Liver (tissue), 9 donors: Measurements from ENCODE around the gene RTP5. TPM values are rescaled to one million over a fixed set of nuclear protein-coding genes. Genes with fewer than 3 reads are reported as not detected.
"Not testable (repeated sequence)": the region's sequence is repeated elsewhere in the genome, so short reads cannot be mapped to it uniquely, and the experiment has no call there.

Experiments
- DNase-seq: peaks from one replicate; pipeline ENCODE4 v3.0.0-alpha.2; 2017; ENCODE audit warnings: low spot score
- H3K27ac ChIP-seq, 2 donors: one replicate each; pipeline ENCODE4 v1.7.0; 2013; ENCODE audit warnings: inconsistent platforms in 2 of 2, low read length in 2 of 2, control low read depth in 1 of 2, low read depth in 1 of 2, mild to moderate bottlenecking in 1 of 2
- H3K27me3 ChIP-seq, 4 donors: one replicate each; pipeline versions ENCODE4 v1.6.1 to v1.7.0; 2013; ENCODE audit warnings: low read length in 3 of 4, inconsistent platforms in 1 of 4, mild to moderate bottlenecking in 1 of 4, moderate library complexity in 1 of 4; ENCODE audit not compliant: control insufficient read depth in 4 of 4, insufficient read depth in 4 of 4
- H3K36me3 ChIP-seq, 4 donors: one replicate each; pipeline versions ENCODE4 v1.6.1 to v1.7.0; 2013; ENCODE audit warnings: low read length in 3 of 4, mild to moderate bottlenecking in 3 of 4, low read depth in 1 of 4, moderate library complexity in 1 of 4; ENCODE audit not compliant: control insufficient read depth in 4 of 4, insufficient read depth in 3 of 4
- H3K4me1 ChIP-seq, 4 donors: one replicate each; pipeline versions ENCODE4 v1.6.1 to v1.7.0; 2013; ENCODE audit warnings: low read length in 3 of 4, mild to moderate bottlenecking in 3 of 4, moderate library complexity in 1 of 4; ENCODE audit not compliant: control insufficient read depth in 4 of 4, insufficient read depth in 4 of 4
- H3K4me3 ChIP-seq, 3 donors: one replicate each; pipeline versions ENCODE4 v1.6.1 to v1.7.0; 2013; ENCODE audit warnings: low read length in 3 of 3, control low read depth in 1 of 3, low read depth in 1 of 3, mild to moderate bottlenecking in 1 of 3
- H3K9ac ChIP-seq, 2 donors: one replicate each; pipeline ENCODE4 v1.7.0; 2013; ENCODE audit warnings: low read length in 2 of 2, mild to moderate bottlenecking in 2 of 2, moderate library complexity in 2 of 2, control low read depth in 1 of 2, low read depth in 1 of 2
- H3K9me3 ChIP-seq, 4 donors: one replicate each; pipeline versions ENCODE4 v1.6.1 to v1.7.0; 2013; ENCODE audit warnings: low read length in 3 of 4; ENCODE audit not compliant: control insufficient read depth in 4 of 4
- EGR1 ChIP-seq, 2 donors: IDR thresholded peaks; 2 replicates each; pipeline ENCODE4 v1.6.1; 2016 to 2018; ENCODE audit warnings: antibody characterized with exemption in 2 of 2, low read depth in 2 of 2
- FOXA1 ChIP-seq: IDR thresholded peaks from 2 replicates; pipeline ENCODE4 v1.6.1; 2016; ENCODE audit warnings: antibody characterized with exemption
- FOXA2 ChIP-seq: IDR thresholded peaks from 2 replicates; pipeline ENCODE4 v1.6.1; 2016; ENCODE audit warnings: antibody characterized with exemption
- HNF4A ChIP-seq, 2 donors: conservative IDR thresholded peaks; 2 replicates each; pipeline ENCODE4 v1.6.1; 2016; ENCODE audit warnings: antibody characterized with exemption in 2 of 2, mild to moderate bottlenecking in 2 of 2
- HNF4G ChIP-seq: IDR thresholded peaks from 2 replicates; pipeline ENCODE4 v1.6.1; 2016; ENCODE audit warnings: antibody characterized with exemption
- NR2F2 ChIP-seq: IDR thresholded peaks from 2 replicates; pipeline ENCODE4 v1.6.1; 2016; ENCODE audit warnings: antibody characterized with exemption
- RAD21 ChIP-seq, 2 donors: IDR thresholded peaks; 2 replicates each; pipeline ENCODE4 v1.6.1; 2016; ENCODE audit warnings: antibody characterized with exemption in 2 of 2, mild to moderate bottlenecking in 2 of 2
- RXRA ChIP-seq, 2 donors: IDR thresholded peaks; 2 replicates each; pipeline ENCODE4 v1.6.1; 2017 to 2018; ENCODE audit warnings: antibody characterized with exemption in 2 of 2, mild to moderate bottlenecking in 1 of 2
- SP1 ChIP-seq: IDR thresholded peaks from 2 replicates; pipeline ENCODE4 v1.6.1; 2018; ENCODE audit warnings: antibody characterized with exemption, mild to moderate bottlenecking
- TAF1 ChIP-seq: conservative IDR thresholded peaks from 2 replicates; pipeline ENCODE4 v1.6.1; 2016; ENCODE audit warnings: antibody characterized with exemption, mild to moderate bottlenecking
- YY1 ChIP-seq: IDR thresholded peaks from 2 replicates; pipeline ENCODE4 v1.6.1; 2016; ENCODE audit warnings: antibody characterized with exemption, mild to moderate bottlenecking
- WGBS: extraction: QIAGEN DNeasy Blood & Tissue Kit; methylation state at CpG from one replicate; pipeline ENCODE4 v1.1.7; 2013; 5-methylcytosine and 5-hydroxymethylcytosine counted together
- polyA plus RNA-seq, 2 donors: library from polyadenylated mRNA; stranded (reverse) in 1 of 2; unstranded in 1 of 2; fragments of 200-250 nt in 1 of 2; fragments of >200 nt in 1 of 2; fragmentation: Nextera tagmentation in 1 of 2; extraction: Ambion mirVana in 1 of 2; gene quantifications; one replicate each; pipeline versions ENCODE4 v1.2.1 to v1.2.3, GENCODE V29; 2013 to 2015
- total RNA-seq, 2 donors: library from RNA; depleted of rRNA; stranded (reverse); fragments of >200 nt; gene quantifications; one replicate each; pipeline ENCODE4 v1.2.3, GENCODE V29; 2014
- TF ChIP-seq, protein P1 (sequence below): IDR thresholded peaks from 2 replicates; pipeline ENCODE4 v1.6.1; 2016; ENCODE audit warnings: antibody characterized with exemption, mild to moderate bottlenecking
- TF ChIP-seq, protein P2 (sequence below): IDR thresholded peaks from 2 replicates; pipeline ENCODE4 v1.6.1; 2016; ENCODE audit warnings: antibody characterized with exemption
- TF ChIP-seq, protein P3 (sequence below): fragments of 150-350 bp; IDR thresholded peaks from 2 replicates; pipeline ENCODE4 v1.5.1; 2017; ENCODE audit warnings: improper control_type of control experiment, low read depth, low read length; ENCODE audit not compliant: missing input control
- TF ChIP-seq, protein P4 (sequence below): IDR thresholded peaks from 2 replicates; pipeline ENCODE4 v1.6.1; 2016; ENCODE audit warnings: antibody characterized with exemption
- TF ChIP-seq, protein P5 (sequence below): IDR thresholded peaks from 2 replicates; pipeline ENCODE4 v1.6.1; 2016; ENCODE audit warnings: antibody characterized with exemption
- donor health status: healthy.
- donor health status: healthy.
- donor health status: healthy.
- donor health status: healthy.
- donor health status: healthy.

The RTP5 gene
- under 1 TPM in 1 of 2 donors, not detected in 1; under 0.01 TPM for total RNA-seq
- under 1 TPM in 1 of 2 donors, not detected in 1; 0.03 TPM for polyA plus RNA-seq

DNA sequence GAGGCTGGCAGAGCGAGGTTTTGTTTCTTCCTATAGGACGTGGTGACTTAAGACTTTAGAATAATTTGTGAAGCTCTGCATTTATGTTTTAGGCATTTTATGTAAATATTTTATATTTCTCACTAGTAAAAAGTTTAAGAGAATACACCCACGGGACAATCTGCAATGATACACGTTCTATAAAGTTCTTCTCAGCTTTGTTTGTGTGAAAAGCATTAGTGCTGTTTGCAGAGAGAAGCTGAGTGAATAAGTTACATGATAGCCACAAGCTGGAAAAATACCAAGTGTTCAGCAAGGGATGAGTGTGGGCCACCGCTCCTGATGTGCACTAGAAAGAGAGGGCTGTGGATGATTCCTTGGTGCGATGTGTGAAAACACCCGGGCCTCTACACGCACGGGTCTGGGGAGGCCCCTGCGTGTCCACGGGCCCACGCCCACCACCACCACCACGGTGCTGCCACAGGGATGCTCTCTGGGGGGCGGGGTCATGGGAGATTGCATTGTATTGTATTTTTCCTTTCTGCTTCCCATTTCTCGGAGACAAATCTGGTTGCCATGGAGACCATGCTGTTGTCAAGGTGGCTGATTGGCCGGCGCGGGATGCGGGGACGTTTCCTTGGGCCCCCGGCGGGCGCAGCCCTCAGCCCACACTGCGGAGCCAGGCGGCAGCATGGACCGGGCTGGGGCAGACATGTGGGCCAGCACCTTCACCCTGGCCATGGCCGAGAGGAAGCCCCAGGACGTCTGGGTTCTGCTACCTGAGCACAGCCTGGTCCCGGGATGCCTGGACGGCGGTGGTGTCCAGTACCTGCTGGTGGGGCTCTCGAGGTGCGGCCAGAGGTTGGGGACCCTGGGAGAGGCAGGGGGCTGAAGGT lies at the start of gene RTP5:
Gene RTP5 (plus strand): TSS at position 643 of the 875 bp plus-strand sequence. CDS start 28 bp downstream, at position 671.
- WGBS = 79% methylated on average over 33 of the region's 33 CpGs
- Histone ChIP-seq H3K9me3 (no peaks in the 10 kb centered on the region), H3K36me3 (no peaks in the 10 kb centered on the region), H3K27ac (peak within 1 kb of the TSS in 1 of 2 donors; percentile 12), H3K9ac (no peak within 1 kb of the TSS), H3K4me3 (no peak within 1 kb of the TSS), H3K27me3 (no peaks in the 10 kb centered on the region), H3K4me1 (peaks cover 0 to 3% (median 0%) of the 10 kb centered on the region in 4 donors)
- TF ChIP-seq FOXA2 = no peak
- TF ChIP-seq, protein P1, sequence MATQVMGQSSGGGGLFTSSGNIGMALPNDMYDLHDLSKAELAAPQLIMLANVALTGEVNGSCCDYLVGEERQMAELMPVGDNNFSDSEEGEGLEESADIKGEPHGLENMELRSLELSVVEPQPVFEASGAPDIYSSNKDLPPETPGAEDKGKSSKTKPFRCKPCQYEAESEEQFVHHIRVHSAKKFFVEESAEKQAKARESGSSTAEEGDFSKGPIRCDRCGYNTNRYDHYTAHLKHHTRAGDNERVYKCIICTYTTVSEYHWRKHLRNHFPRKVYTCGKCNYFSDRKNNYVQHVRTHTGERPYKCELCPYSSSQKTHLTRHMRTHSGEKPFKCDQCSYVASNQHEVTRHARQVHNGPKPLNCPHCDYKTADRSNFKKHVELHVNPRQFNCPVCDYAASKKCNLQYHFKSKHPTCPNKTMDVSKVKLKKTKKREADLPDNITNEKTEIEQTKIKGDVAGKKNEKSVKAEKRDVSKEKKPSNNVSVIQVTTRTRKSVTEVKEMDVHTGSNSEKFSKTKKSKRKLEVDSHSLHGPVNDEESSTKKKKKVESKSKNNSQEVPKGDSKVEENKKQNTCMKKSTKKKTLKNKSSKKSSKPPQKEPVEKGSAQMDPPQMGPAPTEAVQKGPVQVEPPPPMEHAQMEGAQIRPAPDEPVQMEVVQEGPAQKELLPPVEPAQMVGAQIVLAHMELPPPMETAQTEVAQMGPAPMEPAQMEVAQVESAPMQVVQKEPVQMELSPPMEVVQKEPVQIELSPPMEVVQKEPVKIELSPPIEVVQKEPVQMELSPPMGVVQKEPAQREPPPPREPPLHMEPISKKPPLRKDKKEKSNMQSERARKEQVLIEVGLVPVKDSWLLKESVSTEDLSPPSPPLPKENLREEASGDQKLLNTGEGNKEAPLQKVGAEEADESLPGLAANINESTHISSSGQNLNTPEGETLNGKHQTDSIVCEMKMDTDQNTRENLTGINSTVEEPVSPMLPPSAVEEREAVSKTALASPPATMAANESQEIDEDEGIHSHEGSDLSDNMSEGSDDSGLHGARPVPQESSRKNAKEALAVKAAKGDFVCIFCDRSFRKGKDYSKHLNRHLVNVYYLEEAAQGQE = no peak
- no peak for TF ChIP-seq RAD21 (IDR thresholded peaks at IDR 0.05)
- no peak for TF ChIP-seq RXRA (IDR thresholded peaks at IDR 0.05)
- no peak for TF ChIP-seq NR2F2
- no peak for TF ChIP-seq TAF1
- TF ChIP-seq EGR1 (IDR thresholded peaks at IDR 0.05; ENCODE audit: low read depth in 2 of 2) = no peak
- TF ChIP-seq, protein P2, sequence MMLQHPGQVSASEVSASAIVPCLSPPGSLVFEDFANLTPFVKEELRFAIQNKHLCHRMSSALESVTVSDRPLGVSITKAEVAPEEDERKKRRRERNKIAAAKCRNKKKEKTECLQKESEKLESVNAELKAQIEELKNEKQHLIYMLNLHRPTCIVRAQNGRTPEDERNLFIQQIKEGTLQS = no peak
- no peak for TF ChIP-seq HNF4A (conservative IDR thresholded peaks at IDR 0.05)
- TF ChIP-seq SP1 = no peak
- TF ChIP-seq, protein P3, sequence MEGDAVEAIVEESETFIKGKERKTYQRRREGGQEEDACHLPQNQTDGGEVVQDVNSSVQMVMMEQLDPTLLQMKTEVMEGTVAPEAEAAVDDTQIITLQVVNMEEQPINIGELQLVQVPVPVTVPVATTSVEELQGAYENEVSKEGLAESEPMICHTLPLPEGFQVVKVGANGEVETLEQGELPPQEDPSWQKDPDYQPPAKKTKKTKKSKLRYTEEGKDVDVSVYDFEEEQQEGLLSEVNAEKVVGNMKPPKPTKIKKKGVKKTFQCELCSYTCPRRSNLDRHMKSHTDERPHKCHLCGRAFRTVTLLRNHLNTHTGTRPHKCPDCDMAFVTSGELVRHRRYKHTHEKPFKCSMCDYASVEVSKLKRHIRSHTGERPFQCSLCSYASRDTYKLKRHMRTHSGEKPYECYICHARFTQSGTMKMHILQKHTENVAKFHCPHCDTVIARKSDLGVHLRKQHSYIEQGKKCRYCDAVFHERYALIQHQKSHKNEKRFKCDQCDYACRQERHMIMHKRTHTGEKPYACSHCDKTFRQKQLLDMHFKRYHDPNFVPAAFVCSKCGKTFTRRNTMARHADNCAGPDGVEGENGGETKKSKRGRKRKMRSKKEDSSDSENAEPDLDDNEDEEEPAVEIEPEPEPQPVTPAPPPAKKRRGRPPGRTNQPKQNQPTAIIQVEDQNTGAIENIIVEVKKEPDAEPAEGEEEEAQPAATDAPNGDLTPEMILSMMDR = no peak
- TF ChIP-seq, protein P4, sequence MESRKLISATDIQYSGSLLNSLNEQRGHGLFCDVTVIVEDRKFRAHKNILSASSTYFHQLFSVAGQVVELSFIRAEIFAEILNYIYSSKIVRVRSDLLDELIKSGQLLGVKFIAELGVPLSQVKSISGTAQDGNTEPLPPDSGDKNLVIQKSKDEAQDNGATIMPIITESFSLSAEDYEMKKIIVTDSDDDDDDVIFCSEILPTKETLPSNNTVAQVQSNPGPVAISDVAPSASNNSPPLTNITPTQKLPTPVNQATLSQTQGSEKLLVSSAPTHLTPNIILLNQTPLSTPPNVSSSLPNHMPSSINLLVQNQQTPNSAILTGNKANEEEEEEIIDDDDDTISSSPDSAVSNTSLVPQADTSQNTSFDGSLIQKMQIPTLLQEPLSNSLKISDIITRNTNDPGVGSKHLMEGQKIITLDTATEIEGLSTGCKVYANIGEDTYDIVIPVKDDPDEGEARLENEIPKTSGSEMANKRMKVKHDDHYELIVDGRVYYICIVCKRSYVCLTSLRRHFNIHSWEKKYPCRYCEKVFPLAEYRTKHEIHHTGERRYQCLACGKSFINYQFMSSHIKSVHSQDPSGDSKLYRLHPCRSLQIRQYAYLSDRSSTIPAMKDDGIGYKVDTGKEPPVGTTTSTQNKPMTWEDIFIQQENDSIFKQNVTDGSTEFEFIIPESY = no peak
- no peak for TF ChIP-seq YY1
- no peak for TF ChIP-seq FOXA1
- TF ChIP-seq, protein P5, sequence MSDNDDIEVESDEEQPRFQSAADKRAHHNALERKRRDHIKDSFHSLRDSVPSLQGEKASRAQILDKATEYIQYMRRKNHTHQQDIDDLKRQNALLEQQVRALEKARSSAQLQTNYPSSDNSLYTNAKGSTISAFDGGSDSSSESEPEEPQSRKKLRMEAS = no peak
- TF ChIP-seq HNF4G = no peak
- DNase-seq = no peak

DNA sequence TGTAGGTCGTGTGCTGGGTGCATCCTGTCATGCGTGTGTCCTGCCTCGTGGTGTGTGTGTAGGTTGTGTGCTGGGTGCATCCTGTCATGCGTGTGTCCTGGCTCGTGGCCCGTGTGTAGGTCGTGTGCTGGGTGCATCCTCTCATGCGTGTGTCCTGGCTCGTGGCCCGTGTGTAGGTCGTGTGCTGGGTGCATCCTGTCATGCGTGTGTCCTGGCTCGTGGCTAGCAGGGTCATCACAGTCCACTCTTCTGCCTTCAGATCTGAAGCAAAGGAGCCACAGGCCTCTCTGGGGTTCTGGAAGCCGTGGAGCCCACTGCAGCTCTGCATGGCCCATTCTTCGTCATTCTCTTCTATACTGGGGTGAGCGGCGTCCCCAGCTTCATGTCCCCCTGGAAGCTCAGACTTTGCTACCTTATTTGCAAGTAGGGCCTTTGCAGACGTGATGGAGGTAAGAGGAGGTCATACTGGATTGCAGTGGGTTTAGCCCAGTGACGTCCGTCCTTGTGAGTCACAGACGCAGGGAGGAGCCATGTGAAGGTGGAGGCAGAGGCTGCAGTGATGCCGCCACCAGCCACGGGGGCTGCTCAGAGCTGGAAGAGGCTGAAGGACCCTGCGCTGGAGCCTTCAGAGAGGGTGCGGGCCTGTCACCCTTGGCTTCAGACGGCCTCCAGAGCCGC lies 49.4 kb upstream of the RTP5 start:
- peaks cover 8 to 17% (median 9%) of the 10 kb centered on the region in 4 donors for H3K4me1 ChIP-seq
- H3K9me3 ChIP-seq, H3K27me3 ChIP-seq, H3K4me3 ChIP-seq, H3K9ac ChIP-seq, H3K27ac ChIP-seq, DNase-seq, H3K36me3 ChIP-seq: not testable (repeated sequence)
- 87% methylated on average over 27 of the region's 27 CpGs for WGBS
